HG03571 (cell line): Measurements from ENCODE around the gene ASB15.
"Not testable (repeated sequence)": the region's sequence is repeated elsewhere in the genome, so short reads cannot be mapped to it uniquely, and the experiment has no call there.

Experiments used
- ATAC-seq: cut with Tn5 transposase; IDR thresholded peaks from one replicate; pipeline ENCODE4 v1.9.1; 2021; ENCODE audit not compliant: unreplicated experiment

Gene ASB15

GRCh38 chr7:123634011-123634573, 32.5 kb downstream of the ASB15 start:
- not testable (repeated sequence) for ATAC-seq

DNA sequence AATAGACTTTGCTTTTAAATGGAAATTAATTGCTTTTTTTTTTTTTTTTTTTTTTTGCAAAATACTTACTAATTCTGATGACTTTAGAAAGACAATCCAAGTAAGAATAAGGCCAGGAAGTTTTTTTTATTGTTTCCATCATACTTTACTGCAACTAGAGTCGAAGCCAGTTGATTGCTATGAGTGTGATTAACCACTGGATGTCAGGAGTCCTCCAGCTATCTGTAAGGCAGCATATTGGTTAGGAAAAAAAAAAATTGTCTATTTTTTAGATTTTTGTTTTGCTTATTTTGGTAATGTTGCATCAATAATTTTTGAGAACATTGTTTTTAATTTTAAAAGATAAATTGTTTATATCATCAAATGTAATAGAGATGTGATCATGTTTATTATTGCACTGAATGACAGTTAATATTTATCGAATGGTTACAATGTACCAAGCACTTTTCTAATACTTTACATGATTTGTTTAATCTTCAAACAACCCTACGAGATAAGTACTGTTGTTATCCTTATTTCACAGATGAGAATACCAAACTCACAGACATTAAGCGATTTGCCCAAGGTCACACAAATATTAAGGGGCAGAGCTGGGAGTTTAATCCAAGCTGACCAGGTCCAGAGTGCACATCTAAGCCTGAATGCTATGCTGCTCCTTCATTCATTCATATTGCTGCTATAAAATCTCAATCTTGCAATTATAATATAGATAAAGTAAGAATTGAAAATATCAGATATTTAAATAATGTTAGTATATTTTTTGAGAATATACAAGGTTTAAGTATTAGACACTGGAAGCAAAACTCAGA, 34.1 kb downstream of the ASB15 start:
- ATAC-seq, result peak; percentile 56

GRCh38 chr7:123637203-123637602, 35.6 kb downstream of the ASB15 start:
- no peak for ATAC-seq

DNA sequence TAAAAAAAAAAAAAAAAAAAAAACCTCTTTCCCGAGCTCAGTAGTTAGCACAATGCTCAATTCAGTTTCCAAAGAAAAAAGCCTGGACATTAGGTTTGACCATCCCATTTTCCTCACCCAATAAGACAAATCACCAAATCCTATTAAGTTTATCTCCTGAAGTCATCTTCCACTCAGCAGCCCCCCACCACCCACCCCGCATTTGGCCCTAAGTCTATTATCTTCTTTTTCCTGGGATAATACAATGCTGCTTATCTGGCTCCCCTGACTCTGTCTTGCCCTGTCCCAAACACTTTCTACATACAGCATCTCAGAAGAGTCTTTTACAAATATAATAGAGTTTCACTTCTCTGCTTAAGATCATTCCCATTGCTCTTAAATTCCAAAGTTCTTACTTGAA, 36.3 kb downstream of the ASB15 start:
- ATAC-seq, result no peak

DNA sequence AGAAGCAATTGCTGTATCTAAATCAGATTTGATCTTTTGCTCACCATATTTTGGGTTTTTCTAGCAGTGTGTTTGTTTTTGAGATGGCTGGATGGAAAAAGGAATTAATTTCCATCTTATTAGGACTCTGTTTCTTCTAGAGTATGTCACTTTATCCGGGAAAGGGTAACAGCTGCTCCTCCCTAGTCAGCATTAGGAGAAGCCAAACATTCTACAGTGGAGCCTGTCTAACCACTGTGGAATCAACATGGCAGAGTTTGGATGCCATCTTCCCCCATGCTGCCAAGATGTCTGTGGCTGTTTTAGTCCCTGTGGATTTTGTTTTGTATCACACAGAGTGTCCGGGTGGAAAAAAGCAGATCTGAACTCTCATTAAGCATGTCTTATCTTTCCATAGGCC, 38.0 kb downstream of the ASB15 start:
- no peak for ATAC-seq

DNA sequence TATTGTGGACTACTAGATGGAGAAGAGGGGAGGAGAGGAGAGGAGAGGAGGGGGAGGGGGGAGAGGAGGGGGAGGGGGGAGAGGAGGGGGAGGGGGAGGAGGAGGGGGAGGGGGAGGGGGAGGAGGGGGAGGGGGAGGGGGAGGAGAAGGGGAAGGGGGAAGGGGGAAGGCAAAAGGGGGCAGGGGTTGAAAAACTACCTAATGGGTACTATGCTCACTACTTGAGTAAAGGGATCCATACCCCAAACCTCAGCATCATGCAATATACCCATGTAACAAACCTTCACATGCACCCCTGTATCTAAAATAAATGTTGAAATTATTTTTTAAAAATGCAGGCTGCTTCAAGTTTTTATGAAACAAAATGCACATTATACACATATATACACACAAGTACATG, 39.0 kb downstream of the ASB15 start:
- ATAC-seq, result no peak

- no peak for ATAC-seq
Observed at GRCh38 chr7:123641901-123642300, 40.3 kb downstream of the ASB15 start.

- no peak for ATAC-seq
Observed at GRCh38 chr7:123643495-123644441, 42.1 kb downstream of the ASB15 start.

- no peak for ATAC-seq
Observed at GRCh38 chr7:123645516-123645915, 43.9 kb downstream of the ASB15 start.

DNA sequence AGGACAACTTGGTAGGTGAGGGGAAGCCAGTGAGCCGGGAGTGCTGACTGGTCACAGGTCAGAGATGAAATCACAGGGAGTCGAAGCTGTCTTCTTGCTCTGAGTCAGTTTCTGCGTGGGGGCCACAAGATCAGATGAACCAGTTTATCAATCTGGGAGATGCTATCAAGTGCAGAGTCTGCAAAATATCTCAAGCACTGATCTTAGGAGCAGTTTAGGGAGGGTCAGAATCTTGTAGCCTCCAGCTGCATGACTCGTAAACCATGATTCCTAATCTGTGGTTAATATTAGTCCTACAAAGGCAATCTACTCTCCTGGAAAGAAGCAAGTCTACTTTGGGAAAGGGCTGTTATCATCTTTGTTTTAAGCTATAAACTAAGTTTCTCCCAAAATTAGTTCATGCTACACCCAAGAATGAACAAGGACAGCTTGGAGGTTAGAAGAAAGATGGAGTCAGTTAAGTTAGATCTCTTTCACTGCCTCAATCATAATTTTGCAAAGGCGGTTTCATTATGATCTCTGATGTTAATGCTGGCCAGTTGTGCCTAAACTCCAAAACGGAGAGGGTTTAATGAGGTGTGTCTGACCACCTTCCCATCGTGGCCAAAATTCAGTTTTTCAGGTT, 45.6 kb downstream of the ASB15 start:
- ATAC-seq, result no peak

GRCh38 chr7:123649964-123650363, 48.3 kb downstream of the ASB15 start:
- ATAC-seq, result no peak

GRCh38 chr7:123650595-123650994, 49.0 kb downstream of the ASB15 start:
- ATAC-seq, result no peak

DNA sequence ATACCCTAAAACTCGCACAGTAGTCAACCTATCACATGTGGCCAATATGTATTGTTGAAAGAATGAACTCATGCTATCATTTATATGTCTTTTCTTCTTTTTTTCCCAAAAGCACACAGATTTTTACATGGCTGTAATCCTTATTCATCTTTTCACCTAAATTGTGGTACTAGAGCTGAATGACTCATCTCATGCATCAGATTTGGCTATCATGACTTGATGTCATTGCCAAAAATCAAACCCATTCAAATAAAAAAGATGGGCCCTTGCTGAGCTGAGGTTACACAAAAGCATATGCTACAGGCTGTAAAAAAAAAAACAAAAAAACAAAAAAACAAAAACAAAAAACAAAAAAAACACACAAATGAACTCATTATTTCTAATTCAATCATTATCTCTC, 50.8 kb downstream of the ASB15 start:
- ATAC-seq, result no peak

DNA sequence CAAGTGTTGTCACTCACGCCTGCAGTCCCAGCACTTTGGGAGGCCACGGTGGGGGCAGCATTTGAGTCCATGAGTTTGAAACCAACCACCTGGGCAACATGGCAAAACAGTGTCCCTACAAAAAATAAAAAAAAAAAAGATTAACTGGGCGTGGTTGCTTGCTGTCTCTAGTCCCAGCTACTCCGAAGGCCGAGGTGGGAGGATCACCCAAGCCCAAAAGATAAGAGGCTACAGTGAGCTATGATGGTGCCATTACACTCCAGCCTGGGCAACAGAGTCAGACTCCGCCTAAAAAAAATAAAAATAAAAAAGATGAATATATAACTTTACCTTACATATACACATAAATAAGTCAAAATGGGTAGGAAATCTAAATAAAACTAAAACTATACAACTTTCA, 51.5 kb downstream of the ASB15 start:
- ATAC-seq, result no peak

DNA sequence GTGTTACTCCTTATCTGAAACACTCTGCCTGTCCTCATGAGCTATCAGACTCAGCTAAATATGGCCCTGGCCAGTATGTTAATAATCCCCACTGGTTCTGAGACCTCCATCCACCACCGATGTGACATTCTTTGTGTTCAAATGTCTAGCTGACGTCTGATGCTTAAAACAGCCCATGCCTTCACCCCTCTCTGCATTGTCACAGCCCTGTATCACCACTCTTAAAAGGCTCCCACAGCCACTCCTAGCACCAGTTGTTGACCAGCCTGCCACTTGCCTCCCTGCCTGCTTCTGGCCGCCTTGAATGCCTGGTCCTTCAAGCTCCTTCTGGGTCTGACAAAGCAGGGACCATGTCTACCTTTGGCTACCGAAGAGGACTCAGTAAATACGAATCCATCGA, 54.0 kb downstream of the ASB15 start, which contains the start of gene LMOD2:
Gene LMOD2 (plus strand): TSS at position 253 of the 400 bp plus-strand sequence. CDS start 98 bp downstream, at position 351.
- no peak for ATAC-seq

GRCh38 chr7:123656544-123657303, 55.1 kb downstream of the ASB15 start:
- no peak for ATAC-seq

DNA sequence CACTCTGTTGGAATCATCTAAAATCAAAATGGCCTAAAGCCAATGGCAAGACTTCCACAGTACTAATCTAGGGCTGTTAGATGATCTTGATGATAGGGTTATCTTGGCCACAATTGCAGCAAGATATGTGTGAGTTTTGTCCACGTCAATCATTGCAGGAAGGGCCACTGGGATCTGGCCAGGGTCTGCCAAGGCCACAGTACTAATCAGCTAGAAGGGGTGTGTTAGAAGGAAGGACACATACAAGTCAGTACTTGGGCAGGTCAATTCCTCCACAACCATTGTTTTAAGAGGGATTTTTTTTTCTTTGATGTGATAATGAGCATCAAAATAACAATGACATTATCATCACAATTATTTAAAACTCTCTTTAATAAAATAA, 55.7 kb downstream of the ASB15 start:
- no peak for ATAC-seq

- no peak for ATAC-seq
Observed at GRCh38 chr7:123658023-123658422, 56.4 kb downstream of the ASB15 start.

- no peak for ATAC-seq
Observed at GRCh38 chr7:123660514-123661354, 59.1 kb downstream of the ASB15 start.
